ENCODE data around the gene EP400. TPM values are rescaled to one million over a fixed set of nuclear protein-coding genes. Genes with fewer than 3 reads are reported as not detected.
A peak's percentile ranks its signal among the peaks of the same experiment; 100 is the strongest.

The EP400 gene
- total and polyA plus RNA-seq, 9 of the 15 experiments (the other 6 are each of a cell fraction or from before 2014, with no cell fraction given), result 4.5 to 58.0 (median 7.0) TPM

- TF ChIP-seq, protein P1, sequence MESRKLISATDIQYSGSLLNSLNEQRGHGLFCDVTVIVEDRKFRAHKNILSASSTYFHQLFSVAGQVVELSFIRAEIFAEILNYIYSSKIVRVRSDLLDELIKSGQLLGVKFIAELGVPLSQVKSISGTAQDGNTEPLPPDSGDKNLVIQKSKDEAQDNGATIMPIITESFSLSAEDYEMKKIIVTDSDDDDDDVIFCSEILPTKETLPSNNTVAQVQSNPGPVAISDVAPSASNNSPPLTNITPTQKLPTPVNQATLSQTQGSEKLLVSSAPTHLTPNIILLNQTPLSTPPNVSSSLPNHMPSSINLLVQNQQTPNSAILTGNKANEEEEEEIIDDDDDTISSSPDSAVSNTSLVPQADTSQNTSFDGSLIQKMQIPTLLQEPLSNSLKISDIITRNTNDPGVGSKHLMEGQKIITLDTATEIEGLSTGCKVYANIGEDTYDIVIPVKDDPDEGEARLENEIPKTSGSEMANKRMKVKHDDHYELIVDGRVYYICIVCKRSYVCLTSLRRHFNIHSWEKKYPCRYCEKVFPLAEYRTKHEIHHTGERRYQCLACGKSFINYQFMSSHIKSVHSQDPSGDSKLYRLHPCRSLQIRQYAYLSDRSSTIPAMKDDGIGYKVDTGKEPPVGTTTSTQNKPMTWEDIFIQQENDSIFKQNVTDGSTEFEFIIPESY (CRISPR knock-in tag; IDR thresholded peaks at IDR 0.05), result 0 out of 2 replicates have a peak, but pooled peaks have one; percentile 12
- TF ChIP-seq ZKSCAN8 (CRISPR knock-in tag; IDR thresholded peaks at IDR 0.05), result no peak
- Histone ChIP-seq H3K9ac (ENCODE audit: insufficient read depth in 1 of 2, low read depth in 2 of 2, low read length in 2 of 2) (peak overlapping the region in 1 of 2 experiments; percentile 52; a peak in 1 of 4 replicates), H3K9me1 (ENCODE audit: control insufficient read depth, insufficient read depth, low read length) (no peaks in the 10 kb centered on the region), H3K79me2 (ENCODE audit: control insufficient read depth, insufficient read depth, low read length) (peaks cover 4% of the 10 kb centered on the region; the same call in 2 of the 3 replicates), H3K4me1 (replicated peaks in 1 of 2; ENCODE audit: control insufficient read depth in 2 of 2, insufficient read depth in 2 of 2, low read length in 2 of 2) (peaks cover 0 to 23% of the 10 kb centered on the region in 2 experiments; a peak in 2 of 5 replicates), H4K20me1 (replicated peaks; ENCODE audit: control insufficient read depth, insufficient read depth, low read length) (no peaks in the 10 kb centered on the region), H2AFZ (ENCODE audit: low read depth, low read length) (no peak overlapping the region), H3K4me2 (ENCODE audit: insufficient read depth, low read length) (no peak overlapping the region), H3K27ac (ENCODE audit: extremely low read depth, low read depth, low read length) (no peak overlapping the region), H3K36me3 (ENCODE audit: control insufficient read depth, insufficient read depth, low read length) (peaks cover 70% of the 10 kb centered on the region), H3K9me3 (replicated peaks; ENCODE audit: control insufficient read depth, insufficient read depth, low read depth, low read length) (no peaks in the 10 kb centered on the region), H3K27me3 (ENCODE audit: control insufficient read depth in 2 of 2, insufficient read depth in 2 of 2, low read length in 2 of 2) (no peaks in the 10 kb centered on the region), H3K4me3 (no peak overlapping the region)
- intact Hi-C loops (cut with micrococcal nuclease) (no loop called here), in situ Hi-C loops (cut with MboI) (no loop called here)
- ChIA-PET POLR2A (no interaction called here), CTCF (ENCODE audit: low intra/inter-chr PET ratio) (no interaction called here)
- no TSS peak for BruUV-seq (replicated peaks)
- 99% methylated on average over 7 of the region's 7 CpGs for WGBS (ENCODE audit: insufficient coverage, low coverage, missing lambda C conversion rate)
- no peak for FAIRE-seq
- ATAC-seq, result no peak
- no peak for DNase-seq (ENCODE audit: extremely low read depth in 1 of 4, low spot score in 3 of 4)
Observed at GRCh38 chr12:131941987-131942341, 7.8 kb upstream of the EP400 start.

GRCh38 chr12:131942671-131943070, 7.1 kb upstream of the EP400 start:
- Histone ChIP-seq H3K9me1 (ENCODE audit: control insufficient read depth, insufficient read depth, low read length) (no peaks in the 10 kb centered on the region), H3K27me3 (ENCODE audit: control insufficient read depth in 2 of 2, insufficient read depth in 2 of 2, low read length in 2 of 2) (no peaks in the 10 kb centered on the region), H3K36me3 (ENCODE audit: control insufficient read depth, insufficient read depth, low read length) (peaks cover 66% of the 10 kb centered on the region), H2AFZ (ENCODE audit: low read depth, low read length) (no peak overlapping the region), H3K79me2 (ENCODE audit: control insufficient read depth, insufficient read depth, low read length) (peaks cover 4% of the 10 kb centered on the region; the same call in 2 of the 3 replicates), H3K9ac (ENCODE audit: insufficient read depth in 1 of 2, low read depth in 2 of 2, low read length in 2 of 2) (no peak overlapping the region), H3K27ac (ENCODE audit: extremely low read depth, low read depth, low read length) (no peak overlapping the region), H3K9me3 (replicated peaks; ENCODE audit: control insufficient read depth, insufficient read depth, low read depth, low read length) (no peaks in the 10 kb centered on the region), H3K4me1 (replicated peaks in 1 of 2; ENCODE audit: control insufficient read depth in 2 of 2, insufficient read depth in 2 of 2, low read length in 2 of 2) (peaks cover 6 to 27% of the 10 kb centered on the region in 2 experiments), H3K4me2 (ENCODE audit: insufficient read depth, low read length) (no peak overlapping the region), H3K4me3 (no peak overlapping the region), H4K20me1 (replicated peaks; ENCODE audit: control insufficient read depth, insufficient read depth, low read length) (no peaks in the 10 kb centered on the region)
- WGBS (ENCODE audit: insufficient coverage, low coverage, missing lambda C conversion rate), result 97% methylated on average over 12 of the region's 12 CpGs
- no TSS peak for BruUV-seq (replicated peaks)
- in situ Hi-C loops (cut with MboI), result no loop called here
- ChIA-PET POLR2A (no interaction called here), CTCF (ENCODE audit: low intra/inter-chr PET ratio) (no interaction called here)
- intact Hi-C loops (cut with micrococcal nuclease), result no loop called here
- peak; percentile 47; the same call in 1 of the 2 replicates for TF ChIP-seq POLR2G (IDR thresholded peaks at IDR 0.05; ENCODE audit: low read depth, low read length)
- TF ChIP-seq FOXJ3 (CRISPR knock-in tag; IDR thresholded peaks at IDR 0.05), result no peak
- no peak for TF ChIP-seq ZFP30 (CRISPR knock-in tag; IDR thresholded peaks at IDR 0.05; ENCODE audit: borderline replicate concordance)
- TF ChIP-seq, protein P2, sequence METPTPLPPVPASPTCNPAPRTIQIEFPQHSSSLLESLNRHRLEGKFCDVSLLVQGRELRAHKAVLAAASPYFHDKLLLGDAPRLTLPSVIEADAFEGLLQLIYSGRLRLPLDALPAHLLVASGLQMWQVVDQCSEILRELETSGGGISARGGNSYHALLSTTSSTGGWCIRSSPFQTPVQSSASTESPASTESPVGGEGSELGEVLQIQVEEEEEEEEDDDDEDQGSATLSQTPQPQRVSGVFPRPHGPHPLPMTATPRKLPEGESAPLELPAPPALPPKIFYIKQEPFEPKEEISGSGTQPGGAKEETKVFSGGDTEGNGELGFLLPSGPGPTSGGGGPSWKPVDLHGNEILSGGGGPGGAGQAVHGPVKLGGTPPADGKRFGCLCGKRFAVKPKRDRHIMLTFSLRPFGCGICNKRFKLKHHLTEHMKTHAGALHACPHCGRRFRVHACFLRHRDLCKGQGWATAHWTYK (CRISPR knock-in tag; IDR thresholded peaks at IDR 0.05), result no peak
- no peak for TF ChIP-seq ZNF41 (CRISPR knock-in tag; conservative IDR thresholded peaks at IDR 0.05)
- TF ChIP-seq MYBL2 (IDR thresholded peaks at IDR 0.05; ENCODE audit: low read depth), result no peak
- TF ChIP-seq MYBL2 (CRISPR knock-in tag; IDR thresholded peaks at IDR 0.05; ENCODE audit: borderline replicate concordance), result no peak
- no peak for DNase-seq (ENCODE audit: extremely low read depth in 1 of 4, low spot score in 3 of 4)
- no peak for ATAC-seq
- FAIRE-seq, result no peak
